Stimulated activated CD8-positive, alpha-beta memory T cell treated with anti-CD3 and anti-CD28 coated beads, Interleukin-4, amount 100 ng/mL, for 24 hours (primary cell): Measurements from ENCODE around the gene ALAS2.
A peak's percentile ranks its signal among the peaks of the same experiment; 100 is the strongest.
"Not testable (repeated sequence)": the region's sequence is repeated elsewhere in the genome, so short reads cannot be mapped to it uniquely, and the experiment has no call there.

Experiments
- DNase-seq: peaks from one replicate; pipeline ENCODE4 v3.0.0-alpha.2; 2020; ENCODE audit warnings: low read depth

Gene ALAS2

GRCh38 chrX:55005256-55005655, 25.5 kb downstream of the ALAS2 start:
- no peak for DNase-seq

GRCh38 chrX:55004231-55004630, 26.5 kb downstream of the ALAS2 start:
- no peak for DNase-seq

GRCh38 chrX:54999717-55000598, 30.8 kb downstream of the ALAS2 start, which contains the start of gene APEX2:
Gene APEX2 (plus strand): TSS chrX:55000363. CDS start chrX:55000423, 60 bp downstream.
- peak; percentile 79 for DNase-seq

GRCh38 chrX:54995621-54996020, 35.2 kb downstream of the ALAS2 start:
- DNase-seq: no peak

GRCh38 chrX:54994668-54995351, 36.0 kb downstream of the ALAS2 start:
- DNase-seq: no peak

GRCh38 chrX:54994099-54994498, 36.7 kb downstream of the ALAS2 start, which contains the start of gene PFKFB1:
Gene PFKFB1 (minus strand): TSS chrX:54994188. CDS start chrX:54994007, 181 bp downstream.
- DNase-seq: no peak

- no peak for DNase-seq
Observed at GRCh38 chrX:54992911-54993622, 37.7 kb downstream of the ALAS2 start.

- no peak for DNase-seq
Observed at GRCh38 chrX:54991706-54992105, 39.1 kb downstream of the ALAS2 start.

- not testable (repeated sequence) for DNase-seq
Observed at GRCh38 chrX:54983306-54983705, 47.5 kb downstream of the ALAS2 start.

GRCh38 chrX:54980334-54980733, 50.4 kb downstream of the ALAS2 start:
- no peak for DNase-seq

GRCh38 chrX:54979432-54979831, 51.3 kb downstream of the ALAS2 start:
- DNase-seq: no peak

- DNase-seq: no peak
Observed at GRCh38 chrX:54978448-54978847, 52.3 kb downstream of the ALAS2 start.

GRCh38 chrX:54977387-54977786, 53.4 kb downstream of the ALAS2 start:
- no peak for DNase-seq

- DNase-seq: no peak
Observed at GRCh38 chrX:54964766-54965497, 65.8 kb downstream of the ALAS2 start.

- no peak for DNase-seq
Observed at GRCh38 chrX:54961750-54962149, 69.0 kb downstream of the ALAS2 start.
